ENCODE measurements around the gene LIPC.

Gene LIPC

DNA sequence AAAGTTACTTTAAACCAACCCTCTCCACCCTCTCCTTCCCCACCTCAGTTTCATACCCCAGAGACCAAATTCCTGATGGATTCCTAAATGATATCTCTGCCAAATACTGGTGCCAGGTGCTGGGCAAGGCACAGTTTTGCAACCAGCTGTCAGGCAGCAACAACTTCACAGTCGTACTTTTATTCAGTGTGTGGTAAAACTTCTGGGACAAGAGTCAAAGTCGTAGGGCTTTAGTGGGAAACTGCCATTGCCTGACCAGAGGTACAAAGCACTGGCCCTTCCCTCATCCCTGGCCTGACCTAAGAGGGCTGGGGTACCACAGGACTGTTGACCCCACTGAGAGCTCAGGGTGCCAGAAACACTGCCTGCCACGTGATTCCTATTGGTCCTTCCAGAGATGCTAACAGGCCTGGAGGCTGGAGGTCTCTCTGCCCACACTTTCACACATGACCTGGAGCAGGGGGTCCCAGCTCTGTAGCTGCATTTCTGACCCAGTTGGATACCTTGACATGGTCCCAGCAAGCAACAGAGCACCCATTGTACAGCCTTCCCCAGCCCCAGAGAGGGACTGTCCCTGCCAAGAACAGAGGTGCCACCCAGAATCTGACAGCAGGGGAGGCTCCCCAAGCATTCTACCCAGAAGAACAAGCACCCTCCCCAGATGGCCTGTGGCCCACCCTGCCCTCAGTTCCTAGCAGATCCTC is 59.9 kb downstream of the LIPC start:
- no peak overlapping the region for H3K4me3 ChIP-seq (ENCODE audit: low read depth, low read length)
- TF ChIP-seq, protein P1, sequence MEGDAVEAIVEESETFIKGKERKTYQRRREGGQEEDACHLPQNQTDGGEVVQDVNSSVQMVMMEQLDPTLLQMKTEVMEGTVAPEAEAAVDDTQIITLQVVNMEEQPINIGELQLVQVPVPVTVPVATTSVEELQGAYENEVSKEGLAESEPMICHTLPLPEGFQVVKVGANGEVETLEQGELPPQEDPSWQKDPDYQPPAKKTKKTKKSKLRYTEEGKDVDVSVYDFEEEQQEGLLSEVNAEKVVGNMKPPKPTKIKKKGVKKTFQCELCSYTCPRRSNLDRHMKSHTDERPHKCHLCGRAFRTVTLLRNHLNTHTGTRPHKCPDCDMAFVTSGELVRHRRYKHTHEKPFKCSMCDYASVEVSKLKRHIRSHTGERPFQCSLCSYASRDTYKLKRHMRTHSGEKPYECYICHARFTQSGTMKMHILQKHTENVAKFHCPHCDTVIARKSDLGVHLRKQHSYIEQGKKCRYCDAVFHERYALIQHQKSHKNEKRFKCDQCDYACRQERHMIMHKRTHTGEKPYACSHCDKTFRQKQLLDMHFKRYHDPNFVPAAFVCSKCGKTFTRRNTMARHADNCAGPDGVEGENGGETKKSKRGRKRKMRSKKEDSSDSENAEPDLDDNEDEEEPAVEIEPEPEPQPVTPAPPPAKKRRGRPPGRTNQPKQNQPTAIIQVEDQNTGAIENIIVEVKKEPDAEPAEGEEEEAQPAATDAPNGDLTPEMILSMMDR (IDR thresholded peaks at IDR 0.05; ENCODE audit: borderline replicate concordance, insufficient read depth, low read depth, low read length): no peak

DNA sequence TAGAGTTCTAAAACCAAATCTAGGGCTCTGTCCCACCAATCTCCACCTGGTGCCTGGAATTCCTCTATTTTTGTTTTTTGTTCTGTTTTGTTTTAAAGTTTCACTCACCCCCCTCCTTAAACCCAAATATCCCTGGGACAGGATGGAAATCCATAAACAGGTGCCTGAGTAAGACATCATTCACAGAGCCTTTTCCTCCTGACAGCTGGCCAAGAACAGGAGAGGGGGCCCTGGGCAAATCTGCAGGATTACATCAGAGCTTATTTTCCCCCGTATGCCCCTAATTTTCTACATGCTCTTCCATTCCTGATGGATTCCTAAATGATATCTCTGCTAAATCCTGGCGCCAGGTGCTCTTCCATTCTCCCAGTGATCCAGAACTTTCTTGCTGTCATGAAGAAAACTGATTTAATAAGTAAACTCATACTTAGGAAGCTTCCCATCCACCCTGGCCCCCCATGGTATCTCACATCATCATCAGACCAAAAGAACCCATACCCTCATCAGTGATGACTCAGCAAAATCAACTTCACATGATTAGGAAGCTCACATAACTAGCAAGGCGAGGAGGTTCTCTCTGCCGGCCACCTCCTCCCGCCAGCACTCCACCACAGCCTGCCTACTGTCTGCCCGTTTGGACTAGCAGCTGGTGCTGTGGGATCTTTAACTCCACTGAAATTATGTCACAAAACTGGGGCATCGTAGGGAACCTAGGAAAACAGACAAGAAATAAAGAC is 61.0 kb downstream of the LIPC start:
- TF ChIP-seq, protein P1 (IDR thresholded peaks at IDR 0.05; ENCODE audit: borderline replicate concordance, insufficient read depth, low read depth, low read length): no peak
- no peak overlapping the region for H3K4me3 ChIP-seq (ENCODE audit: low read depth, low read length)

DNA sequence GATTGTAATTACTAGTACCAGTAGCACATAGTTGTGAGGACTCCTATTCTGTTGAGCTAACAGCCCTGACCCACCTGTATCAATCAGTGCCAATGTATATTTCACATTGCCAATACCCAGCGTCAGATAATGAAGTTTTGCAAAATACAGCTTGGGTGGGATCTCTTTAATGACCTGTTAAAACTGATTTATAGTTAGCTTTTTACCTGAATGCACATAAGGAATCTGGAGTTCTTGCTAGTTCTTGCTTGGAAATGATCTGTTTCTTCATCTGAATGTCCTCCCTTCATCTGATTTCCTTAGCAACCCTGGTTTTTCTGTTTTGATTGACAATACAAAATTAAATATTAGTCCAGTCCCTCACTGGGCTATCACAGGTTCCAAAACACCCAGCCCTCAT is 62.8 kb downstream of the LIPC start:
- H3K4me3 ChIP-seq (ENCODE audit: low read depth, low read length): no peak overlapping the region
- TF ChIP-seq, protein P1 (IDR thresholded peaks at IDR 0.05; ENCODE audit: borderline replicate concordance, insufficient read depth, low read depth, low read length): no peak

DNA sequence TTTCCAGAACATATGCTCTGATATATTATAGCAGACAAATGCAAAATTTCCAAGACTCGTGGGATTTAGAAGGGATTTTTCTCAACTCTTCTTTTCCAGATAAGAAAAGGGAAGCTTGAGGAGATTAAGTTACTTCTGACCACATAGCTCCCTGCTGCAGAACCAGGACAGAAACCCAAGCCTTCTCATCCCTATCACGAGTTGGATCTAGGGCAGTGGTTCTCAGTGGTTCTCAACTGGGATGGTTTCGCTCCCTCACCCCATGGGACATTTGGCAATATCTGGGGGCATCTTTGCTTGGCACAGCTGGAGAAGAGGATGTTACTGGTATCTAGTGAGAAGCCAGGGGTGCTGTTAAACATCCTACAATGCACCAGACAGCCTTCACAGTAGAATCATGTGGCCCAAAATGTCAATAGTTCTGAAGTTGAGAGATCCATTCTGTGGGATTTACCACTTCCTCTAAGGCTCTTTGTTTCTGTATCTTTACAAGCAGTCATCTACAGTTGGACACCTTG is 64.2 kb downstream of the LIPC start:
- no peak overlapping the region for H3K4me3 ChIP-seq (ENCODE audit: low read depth, low read length)
- TF ChIP-seq, protein P1 (IDR thresholded peaks at IDR 0.05; ENCODE audit: borderline replicate concordance, insufficient read depth, low read depth, low read length): no peak

DNA sequence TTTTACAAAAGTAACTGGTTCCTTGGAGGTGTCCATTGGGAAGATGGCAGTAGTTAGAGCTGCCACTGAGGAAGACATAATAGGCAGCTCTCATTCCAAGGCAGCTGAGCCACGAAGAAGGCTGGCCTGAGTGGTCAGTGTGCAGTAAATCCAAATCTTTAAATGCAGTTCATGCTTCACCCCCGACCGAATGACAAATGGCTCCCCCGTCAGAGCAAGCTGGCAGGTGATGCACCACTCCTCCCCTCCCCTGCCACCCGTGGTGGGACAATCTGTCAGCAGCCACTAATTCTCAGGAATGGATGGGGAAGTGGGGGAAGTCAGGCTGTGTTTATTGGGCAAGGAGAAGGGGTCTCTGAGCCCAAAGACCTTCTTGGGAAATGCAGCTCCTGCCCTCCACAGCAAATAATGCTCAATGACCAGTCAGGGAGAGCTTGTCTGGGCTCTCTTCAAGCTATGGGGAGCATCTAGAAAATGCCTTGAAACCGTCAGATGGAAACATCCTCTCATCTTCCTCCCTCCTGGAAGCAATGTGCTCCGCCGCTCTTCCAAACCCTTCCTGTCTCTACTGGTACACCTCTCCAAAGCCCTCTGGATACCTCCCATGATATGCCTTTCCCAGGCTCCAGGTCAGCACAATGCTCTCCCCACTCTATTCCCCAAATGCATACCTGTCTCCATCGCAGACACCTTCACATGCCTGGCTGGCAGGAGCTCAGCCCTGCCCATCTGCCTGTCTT is 65.4 kb downstream of the LIPC start:
- TF ChIP-seq, protein P1 (IDR thresholded peaks at IDR 0.05; ENCODE audit: borderline replicate concordance, insufficient read depth, low read depth, low read length): no peak
- H3K4me3 ChIP-seq (ENCODE audit: low read depth, low read length): no peak overlapping the region

DNA sequence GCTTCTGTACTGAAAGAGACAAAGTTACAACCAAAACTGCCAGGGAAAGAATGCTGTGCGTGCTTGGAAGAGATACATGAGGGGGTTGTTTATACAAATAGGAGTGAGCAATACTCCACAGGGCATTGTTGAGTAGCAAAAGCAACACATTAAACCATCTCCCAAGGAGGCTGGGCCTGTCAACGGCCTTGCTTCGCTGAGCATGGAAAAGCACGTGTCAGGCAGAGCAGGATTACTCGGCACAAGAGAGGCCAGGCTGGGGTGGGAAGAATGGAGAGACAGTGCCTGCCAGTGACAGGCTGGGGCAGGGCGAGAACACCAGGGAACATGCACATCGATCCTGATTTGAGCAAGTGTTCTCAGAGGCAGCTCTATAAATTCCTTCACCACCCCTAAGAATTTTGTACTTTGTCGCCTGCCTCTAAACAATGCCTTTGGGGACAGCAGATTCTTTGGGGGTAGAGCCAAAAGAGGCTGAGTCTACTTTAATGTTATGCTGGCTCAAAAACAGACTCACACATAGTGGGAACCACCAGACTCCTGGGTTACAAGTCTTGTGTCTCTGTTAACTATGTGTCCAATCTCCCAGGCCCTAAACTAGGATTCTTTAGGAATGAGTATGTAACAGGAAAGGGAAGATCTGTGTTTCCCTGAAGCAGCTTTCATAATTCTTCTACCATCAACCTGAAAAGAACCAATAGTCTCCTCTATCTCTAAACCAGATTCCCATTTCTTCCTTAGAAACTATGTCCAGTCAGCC is 67.2 kb downstream of the LIPC start:
- H3K4me3 ChIP-seq (ENCODE audit: low read depth, low read length): no peak overlapping the region
- TF ChIP-seq, protein P1 (IDR thresholded peaks at IDR 0.05; ENCODE audit: borderline replicate concordance, insufficient read depth, low read depth, low read length): no peak
